Measurements from ENCODE around the gene TRAF3IP3.

TRAF3IP3 gene

GRCh38 chr1:209733409-209734192, 22.3 kb upstream of the TRAF3IP3 start:
- TF ChIP-seq CTCF (conservative IDR thresholded peaks at IDR 0.05; ENCODE audit: low read depth, low read length): no peak
- DNase-seq (ENCODE audit: low read depth): no peak
- H3K4me3 ChIP-seq (ENCODE audit: low read length): no peak overlapping the region

- DNase-seq (ENCODE audit: low read depth): no peak
- no peak overlapping the region for H3K4me3 ChIP-seq (ENCODE audit: low read length)
- TF ChIP-seq CTCF (conservative IDR thresholded peaks at IDR 0.05; ENCODE audit: low read depth, low read length): no peak
These were observed 19.2 kb upstream of the TRAF3IP3 start for GRCh38 chr1:209736490-209737117.

- TF ChIP-seq CTCF (conservative IDR thresholded peaks at IDR 0.05; ENCODE audit: low read depth, low read length): no peak
- no peak for DNase-seq (ENCODE audit: low read depth)
- H3K4me3 ChIP-seq (ENCODE audit: low read length): no peak overlapping the region
These were observed 18.7 kb upstream of the TRAF3IP3 start for GRCh38 chr1:209737118-209737505.

GRCh38 chr1:209738270-209738669, 17.6 kb upstream of the TRAF3IP3 start:
- DNase-seq (ENCODE audit: low read depth): no peak
- no peak overlapping the region for H3K4me3 ChIP-seq (ENCODE audit: low read length)
- no peak for TF ChIP-seq CTCF (conservative IDR thresholded peaks at IDR 0.05; ENCODE audit: low read depth, low read length)

GRCh38 chr1:209741193-209741592, 14.7 kb upstream of the TRAF3IP3 start:
- H3K4me3 ChIP-seq (ENCODE audit: low read length): no peak overlapping the region
- no peak for DNase-seq (ENCODE audit: low read depth)
- TF ChIP-seq CTCF (conservative IDR thresholded peaks at IDR 0.05; ENCODE audit: low read depth, low read length): no peak

- DNase-seq (ENCODE audit: low read depth): no peak
- H3K4me3 ChIP-seq (ENCODE audit: low read length): no peak overlapping the region
- no peak for TF ChIP-seq CTCF (conservative IDR thresholded peaks at IDR 0.05; ENCODE audit: low read depth, low read length)
These were observed 14.0 kb upstream of the TRAF3IP3 start for GRCh38 chr1:209741889-209742288.
